ENCODE data around the gene PAK1IP1.

The PAK1IP1 gene

GRCh38 chr6:10682355-10682988, 12.3 kb upstream of the PAK1IP1 start:
- H3K27ac Mint-ChIP-seq = peak overlapping the region; percentile 77

DNA sequence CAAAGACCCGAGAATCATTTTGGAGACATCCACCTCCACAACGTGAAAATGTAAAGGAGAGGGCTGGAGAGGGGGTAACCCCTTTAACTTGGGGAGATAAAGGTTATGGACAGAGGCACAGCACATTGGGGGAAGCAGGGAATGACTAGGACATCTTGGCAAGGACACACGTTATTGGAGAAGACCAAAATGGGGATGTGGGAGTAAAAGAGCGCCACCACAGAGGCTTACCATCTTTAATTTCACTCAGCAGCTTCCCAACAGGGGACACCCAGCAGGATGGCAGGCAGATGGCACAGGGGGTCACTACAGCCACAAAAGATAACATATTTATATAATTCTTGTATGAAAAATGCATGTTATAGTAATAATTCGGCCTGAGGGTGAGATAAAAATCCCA, 10.2 kb upstream of the PAK1IP1 start:
- no peak overlapping the region for H3K4me3 Mint-ChIP-seq
- no peak overlapping the region for H3K27ac Mint-ChIP-seq
- no peaks in the 10 kb centered on the region for H3K36me3 Mint-ChIP-seq
- H3K27me3 Mint-ChIP-seq = no peaks in the 10 kb centered on the region
- no peaks in the 10 kb centered on the region for H3K9me3 Mint-ChIP-seq (ENCODE audit: low read depth)
- peaks cover 31% of the 10 kb centered on the region for H3K4me1 Mint-ChIP-seq (ENCODE audit: low read depth)

More at GRCh38 chr6:10682355-10682988, 12.3 kb upstream of the PAK1IP1 start:
- Mint-ChIP-seq H3K4me1 (ENCODE audit: low read depth) (peaks cover 31% of the 10 kb centered on the region), H3K9me3 (ENCODE audit: low read depth) (no peaks in the 10 kb centered on the region), H3K36me3 (no peaks in the 10 kb centered on the region), H3K27me3 (no peaks in the 10 kb centered on the region), H3K4me3 (no peak overlapping the region)

DNA sequence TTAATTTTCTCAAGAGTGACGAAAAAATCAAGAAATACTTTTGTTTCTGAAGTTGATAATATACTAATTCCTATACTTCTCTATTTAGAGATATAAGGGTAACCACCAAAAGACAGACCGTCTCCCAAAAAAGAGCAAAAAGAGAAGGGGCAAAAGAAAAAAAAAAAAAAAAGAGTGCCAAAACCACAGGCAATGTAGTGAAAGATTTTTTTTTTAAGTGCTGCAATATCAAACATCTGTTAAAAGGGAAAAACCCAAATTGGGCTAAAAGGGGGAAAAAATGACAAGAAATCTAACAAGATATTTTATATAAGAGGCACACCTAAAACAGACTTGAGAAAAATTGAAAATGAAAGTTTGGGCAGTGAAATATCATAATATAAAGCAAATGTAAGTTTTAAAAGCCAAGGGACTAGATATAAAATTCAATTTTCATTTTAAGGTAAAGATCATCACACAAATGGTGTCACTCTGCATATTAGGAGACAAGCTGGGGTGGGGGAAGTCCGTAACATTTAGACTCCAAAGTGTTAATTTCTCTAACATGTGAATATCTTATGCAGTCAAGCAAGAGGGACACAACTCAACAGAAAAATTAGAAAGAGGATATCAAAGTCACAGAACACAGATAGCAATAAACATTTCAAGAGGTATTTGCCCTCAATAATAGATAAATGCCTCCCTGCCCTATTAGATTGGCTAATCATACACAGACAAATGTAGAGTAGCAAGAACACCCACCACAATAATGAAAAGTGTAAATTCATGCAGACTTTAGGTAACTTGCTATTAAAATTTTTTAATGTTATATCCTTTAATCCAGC, 9.5 kb upstream of the PAK1IP1 start:
- peaks cover 31% of the 10 kb centered on the region for H3K4me1 Mint-ChIP-seq (ENCODE audit: low read depth)
- H3K4me3 Mint-ChIP-seq = no peak overlapping the region
- no peaks in the 10 kb centered on the region for H3K36me3 Mint-ChIP-seq
- H3K27ac Mint-ChIP-seq = peak overlapping the region; percentile 79
- no peaks in the 10 kb centered on the region for H3K27me3 Mint-ChIP-seq
- no peaks in the 10 kb centered on the region for H3K9me3 Mint-ChIP-seq (ENCODE audit: low read depth)

DNA sequence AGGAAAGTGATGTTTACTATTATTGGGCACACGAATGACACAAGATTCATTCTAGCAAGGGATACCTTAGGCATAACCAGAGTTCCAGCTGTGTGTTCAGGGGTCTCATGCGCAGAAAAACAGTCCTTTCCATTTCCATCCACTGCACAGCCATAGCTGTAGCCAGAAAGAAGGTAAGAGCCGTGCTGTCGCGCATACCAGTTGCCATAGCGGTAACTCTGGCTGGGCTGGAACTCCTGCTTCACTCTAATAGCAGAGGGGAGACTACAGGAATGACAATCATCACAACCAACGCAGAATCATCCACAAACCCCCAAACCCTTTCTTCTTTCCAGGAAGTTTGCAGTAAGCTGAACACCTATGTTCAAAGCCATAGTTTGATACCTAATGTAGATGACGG, 7.9 kb upstream of the PAK1IP1 start:
- Mint-ChIP-seq H3K4me3 (no peak overlapping the region), H3K9me3 (ENCODE audit: low read depth) (no peaks in the 10 kb centered on the region), H3K27ac (no peak overlapping the region), H3K4me1 (ENCODE audit: low read depth) (peaks cover 33% of the 10 kb centered on the region), H3K27me3 (no peaks in the 10 kb centered on the region), H3K36me3 (no peaks in the 10 kb centered on the region)

GRCh38 chr6:10687582-10687981, 7.2 kb upstream of the PAK1IP1 start:
- H3K4me1 Mint-ChIP-seq (ENCODE audit: low read depth) = peaks cover 30% of the 10 kb centered on the region
- no peak overlapping the region for H3K27ac Mint-ChIP-seq
- no peaks in the 10 kb centered on the region for H3K36me3 Mint-ChIP-seq
- no peaks in the 10 kb centered on the region for H3K9me3 Mint-ChIP-seq (ENCODE audit: low read depth)
- no peaks in the 10 kb centered on the region for H3K27me3 Mint-ChIP-seq
- H3K4me3 Mint-ChIP-seq = no peak overlapping the region

GRCh38 chr6:10690651-10691445, 3.9 kb upstream of the PAK1IP1 start:
- H3K27me3 Mint-ChIP-seq = no peaks in the 10 kb centered on the region
- H3K36me3 Mint-ChIP-seq = peaks cover 2% of the 10 kb centered on the region
- peaks cover 26% of the 10 kb centered on the region for H3K4me1 Mint-ChIP-seq (ENCODE audit: low read depth)
- no peak overlapping the region for H3K27ac Mint-ChIP-seq
- no peak overlapping the region for H3K4me3 Mint-ChIP-seq
- H3K9me3 Mint-ChIP-seq (ENCODE audit: low read depth) = no peaks in the 10 kb centered on the region

DNA sequence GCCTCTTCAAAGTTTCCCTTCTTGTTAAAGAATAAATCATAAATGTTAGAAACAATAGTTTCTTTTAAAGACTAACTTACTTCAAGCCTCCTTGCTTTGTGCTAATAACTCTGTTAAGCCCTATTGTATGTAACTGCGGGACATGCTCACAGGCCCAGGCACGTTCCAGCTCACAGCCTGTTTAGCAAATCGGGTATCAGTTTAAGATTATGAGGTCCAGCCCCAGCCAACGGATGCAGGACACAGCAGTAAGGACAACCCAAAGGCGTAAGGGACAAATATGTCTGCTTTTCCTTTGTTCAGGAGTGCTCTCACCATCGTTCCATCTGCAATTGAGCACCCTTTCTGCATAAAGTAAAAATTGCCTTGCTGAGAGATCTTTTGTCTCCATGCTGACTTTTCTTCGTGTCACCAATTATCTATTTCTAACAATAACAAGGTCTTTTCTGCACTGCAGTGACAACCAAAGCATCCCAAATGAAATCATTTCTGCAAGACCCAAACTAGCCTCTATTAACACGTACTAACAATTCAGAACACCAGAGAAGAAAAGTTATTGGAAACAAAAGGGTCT, 1.7 kb upstream of the PAK1IP1 start:
- Mint-ChIP-seq H3K36me3 (peaks cover 2% of the 10 kb centered on the region), H3K4me1 (ENCODE audit: low read depth) (peaks cover 36% of the 10 kb centered on the region), H3K27me3 (no peaks in the 10 kb centered on the region), H3K9me3 (ENCODE audit: low read depth) (no peaks in the 10 kb centered on the region), H3K27ac (peak overlapping the region; percentile 100), H3K4me3 (peak overlapping the region; percentile 93)

GRCh38 chr6:10695086-10695657, 400 bp downstream of the PAK1IP1 start:
- Mint-ChIP-seq H3K27ac (peak overlapping the region; percentile 100), H3K36me3 (peaks cover 5% of the 10 kb centered on the region), H3K4me1 (ENCODE audit: low read depth) (peaks cover 52% of the 10 kb centered on the region), H3K9me3 (ENCODE audit: low read depth) (no peaks in the 10 kb centered on the region), H3K4me3 (peak overlapping the region; percentile 93), H3K27me3 (no peaks in the 10 kb centered on the region)

- no peaks in the 10 kb centered on the region for H3K9me3 Mint-ChIP-seq (ENCODE audit: low read depth)
- no peak overlapping the region for H3K27ac Mint-ChIP-seq
- H3K36me3 Mint-ChIP-seq = peaks cover 8% of the 10 kb centered on the region
- H3K27me3 Mint-ChIP-seq = no peaks in the 10 kb centered on the region
- H3K4me1 Mint-ChIP-seq (ENCODE audit: low read depth) = peaks cover 59% of the 10 kb centered on the region
- peak overlapping the region; percentile 93 for H3K4me3 Mint-ChIP-seq
Observed at GRCh38 chr6:10696655-10697054, 1.9 kb downstream of the PAK1IP1 start.

GRCh38 chr6:10713962-10714361, 19.2 kb downstream of the PAK1IP1 start:
- Mint-ChIP-seq H3K4me3 (no peak overlapping the region), H3K27ac (no peak overlapping the region), H3K9me3 (ENCODE audit: low read depth) (no peaks in the 10 kb centered on the region), H3K36me3 (peaks cover 4% of the 10 kb centered on the region), H3K27me3 (no peaks in the 10 kb centered on the region), H3K4me1 (ENCODE audit: low read depth) (no peaks in the 10 kb centered on the region)

DNA sequence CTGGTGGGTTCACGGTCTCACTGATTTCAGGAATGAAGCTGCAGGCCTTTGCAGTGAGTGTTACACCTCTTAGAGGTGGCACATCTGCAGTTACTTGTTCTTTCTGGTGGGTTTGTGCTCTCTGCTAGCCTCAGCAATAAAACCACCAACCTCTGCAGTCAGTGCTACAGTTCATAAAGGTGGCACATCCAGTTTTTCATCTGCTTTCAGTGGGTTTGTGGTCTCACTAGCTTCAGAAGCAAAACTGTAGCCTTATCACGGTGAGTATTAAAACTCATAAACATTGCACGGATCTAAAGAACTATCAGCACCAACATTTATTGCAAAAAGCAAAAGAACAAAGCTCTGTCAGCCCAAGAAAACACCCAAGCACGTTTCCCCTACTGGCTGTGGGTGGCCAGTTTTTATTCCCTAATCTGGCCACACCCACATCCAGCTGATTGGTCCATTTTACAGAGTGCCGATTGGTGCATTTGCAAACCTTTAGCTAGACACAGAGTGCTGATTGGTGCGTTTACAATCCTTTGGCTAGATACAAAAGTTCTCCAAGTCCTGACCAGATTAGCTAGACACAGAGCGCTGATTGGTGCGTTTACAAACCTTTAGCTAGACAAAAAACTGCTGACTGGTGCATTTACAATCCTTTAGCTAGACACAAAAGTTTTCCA, 24.7 kb downstream of the PAK1IP1 start:
- H3K27ac Mint-ChIP-seq = peak overlapping the region; percentile 92
- no peaks in the 10 kb centered on the region for H3K36me3 Mint-ChIP-seq
- H3K9me3 Mint-ChIP-seq (ENCODE audit: low read depth) = no peaks in the 10 kb centered on the region
- no peaks in the 10 kb centered on the region for H3K27me3 Mint-ChIP-seq
- H3K4me1 Mint-ChIP-seq (ENCODE audit: low read depth) = peaks cover 36% of the 10 kb centered on the region
- peak overlapping the region; percentile 88 for H3K4me3 Mint-ChIP-seq

DNA sequence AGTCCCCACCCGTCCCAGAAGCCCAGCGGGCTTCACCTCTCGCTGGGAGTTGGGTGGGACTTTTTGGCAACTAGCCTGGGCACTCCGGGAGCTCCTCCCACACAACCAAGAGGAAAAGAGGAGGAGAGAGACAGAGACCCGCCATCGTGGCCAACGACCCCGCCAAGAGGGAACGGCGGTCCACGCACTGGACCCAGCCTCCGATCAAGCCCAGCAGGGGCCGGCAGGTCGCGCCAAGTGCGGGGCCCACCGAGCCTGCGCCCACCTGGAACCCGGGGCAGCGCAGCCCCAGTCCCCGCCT, 25.1 kb downstream of the PAK1IP1 start:
- no peaks in the 10 kb centered on the region for H3K9me3 Mint-ChIP-seq (ENCODE audit: low read depth)
- H3K36me3 Mint-ChIP-seq = no peaks in the 10 kb centered on the region
- peak overlapping the region; percentile 92 for H3K27ac Mint-ChIP-seq
- H3K4me1 Mint-ChIP-seq (ENCODE audit: low read depth) = peaks cover 38% of the 10 kb centered on the region
- H3K27me3 Mint-ChIP-seq = no peaks in the 10 kb centered on the region
- H3K4me3 Mint-ChIP-seq = peak overlapping the region; percentile 88

DNA sequence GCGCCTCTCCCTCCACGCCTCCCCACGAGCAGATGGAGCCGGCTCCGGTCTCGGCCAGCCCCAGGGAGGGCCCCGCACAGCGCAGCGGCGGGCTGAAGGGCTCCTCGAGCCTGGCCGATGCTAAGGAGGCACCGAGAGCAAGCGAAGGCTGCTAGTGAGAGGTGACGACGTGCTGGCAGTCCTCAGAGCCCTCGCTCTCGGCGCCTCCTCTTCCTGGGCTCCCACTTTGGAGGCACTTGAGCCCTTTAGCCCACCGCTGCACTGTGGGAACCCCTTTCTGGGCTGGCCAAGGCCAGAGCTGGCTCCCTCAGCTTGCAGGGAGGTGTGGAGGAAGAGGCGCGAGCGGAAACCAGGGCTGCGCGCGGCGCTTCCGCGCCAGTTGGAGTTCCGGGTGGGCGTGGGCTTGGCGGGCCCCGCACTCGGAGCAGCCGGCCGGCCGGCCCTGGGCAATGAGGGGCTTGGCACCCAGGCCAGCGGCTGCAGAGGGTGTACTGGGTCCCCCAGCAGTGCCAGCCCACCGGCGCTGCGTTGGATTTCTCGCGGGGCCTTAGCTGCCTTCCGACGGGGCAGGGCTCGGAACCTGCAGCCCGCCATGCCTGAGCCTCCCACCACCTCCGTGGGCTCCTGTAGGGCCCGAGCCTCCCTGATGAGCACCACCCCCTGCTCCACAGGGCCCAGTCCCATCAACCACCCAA, 25.6 kb downstream of the PAK1IP1 start:
- Mint-ChIP-seq H3K36me3 (no peaks in the 10 kb centered on the region), H3K27ac (peak overlapping the region; percentile 76), H3K4me3 (peak overlapping the region; percentile 94), H3K9me3 (ENCODE audit: low read depth) (no peaks in the 10 kb centered on the region), H3K27me3 (no peaks in the 10 kb centered on the region), H3K4me1 (ENCODE audit: low read depth) (peaks cover 41% of the 10 kb centered on the region)

All from activated naive CD8-positive, alpha-beta T cell (primary cell).